Measurements from ENCODE around the gene COL5A1.
"Not testable (repeated sequence)": the region's sequence is repeated elsewhere in the genome, so short reads cannot be mapped to it uniquely, and the experiment has no call there.

COL5A1 gene

GRCh38 chr9:134693641-134694367 is 52.2 kb downstream of the COL5A1 start:
- no peak for FAIRE-seq

GRCh38 chr9:134694368-134694665 is 52.7 kb downstream of the COL5A1 start:
- no peak for FAIRE-seq

GRCh38 chr9:134694714-134695113 is 53.1 kb downstream of the COL5A1 start:
- FAIRE-seq: no peak

- FAIRE-seq: no peak
Measured at GRCh38 chr9:134695144-134695543, 53.5 kb downstream of the COL5A1 start.

- no peak for FAIRE-seq
Measured at GRCh38 chr9:134696433-134696832, 54.8 kb downstream of the COL5A1 start.

GRCh38 chr9:134698111-134698510 is 56.5 kb downstream of the COL5A1 start:
- FAIRE-seq: no peak

- FAIRE-seq: no peak
Measured at GRCh38 chr9:134698587-134699342, 57.2 kb downstream of the COL5A1 start.

GRCh38 chr9:134699343-134699740 is 57.7 kb downstream of the COL5A1 start:
- no peak for FAIRE-seq

- FAIRE-seq: no peak
Measured at GRCh38 chr9:134700636-134701350, 59.2 kb downstream of the COL5A1 start.

- FAIRE-seq: no peak
Measured at GRCh38 chr9:134701581-134702259, 60.1 kb downstream of the COL5A1 start.

GRCh38 chr9:134702291-134702690 is 60.7 kb downstream of the COL5A1 start:
- FAIRE-seq: no peak

- not testable (repeated sequence) for FAIRE-seq
Measured at GRCh38 chr9:134703730-134704114, 62.1 kb downstream of the COL5A1 start.

GRCh38 chr9:134704498-134704897 is 62.9 kb downstream of the COL5A1 start:
- FAIRE-seq: no peak

- no peak for FAIRE-seq
Measured at GRCh38 chr9:134705786-134706185, 64.2 kb downstream of the COL5A1 start.

GRCh38 chr9:134706522-134706921 is 64.9 kb downstream of the COL5A1 start:
- FAIRE-seq: no peak

GRCh38 chr9:134707031-134707680 is 65.6 kb downstream of the COL5A1 start:
- no peak for FAIRE-seq

GRCh38 chr9:134707731-134708671 is 66.4 kb downstream of the COL5A1 start:
- FAIRE-seq: no peak

- no peak for FAIRE-seq
Measured at GRCh38 chr9:134708672-134709038, 67.1 kb downstream of the COL5A1 start.

GRCh38 chr9:134709512-134710270 is 68.1 kb downstream of the COL5A1 start:
- no peak for FAIRE-seq

- FAIRE-seq: no peak
Measured at GRCh38 chr9:134710271-134710540, 68.6 kb downstream of the COL5A1 start.

- no peak for FAIRE-seq
Measured at GRCh38 chr9:134710901-134711300, 69.3 kb downstream of the COL5A1 start.
